MM.1S (cell line): Measurements from ENCODE around the gene PI4KA.

Experiments
- CTCF ChIP-seq: fragments of 300-600 bp; sonication (generic); IDR thresholded peaks from 2 replicates; pipeline ENCODE4 v1.5.1; 2016; ENCODE audit warnings: antibody characterized with exemption, low read length, mixed read lengths
- EZH2phosphoT487 ChIP-seq: fragments of 300-600 bp; sonication (generic); IDR thresholded peaks from 2 replicates; pipeline ENCODE4 v1.6.1; 2018; ENCODE audit warnings: antibody characterized with exemption, low read length

DNA sequence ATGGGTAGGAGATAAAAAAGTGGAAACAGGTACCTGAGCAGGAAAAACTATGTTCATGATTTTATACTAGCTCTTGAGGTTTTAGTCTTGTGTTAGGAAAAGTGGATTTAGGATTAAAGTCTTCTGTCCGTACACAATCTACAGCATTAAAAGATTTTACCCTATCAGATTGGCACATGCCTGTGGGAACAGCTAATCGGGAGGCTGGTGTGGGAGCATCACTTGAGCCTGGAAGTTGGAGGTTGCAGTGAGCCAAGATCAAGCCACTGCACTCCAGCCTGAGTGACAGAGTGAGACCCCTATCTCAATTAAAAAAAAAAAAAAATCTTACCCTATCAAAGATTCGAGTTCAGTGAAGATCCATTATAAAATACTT lies 46.4 kb upstream of the PI4KA start:
- no peak for TF ChIP-seq CTCF
- no peak for TF ChIP-seq EZH2phosphoT487
